KMS-11 (cell line): ENCODE data around the gene MISP.

Source experiments
- H2AFZ ChIP-seq: fragments of 200-600 bp; sonication (generic); 2 replicates; pipeline ENCODE4 v1.6.1; 2016; ENCODE audit warnings: antibody characterized with exemption, mixed run types, low read depth
- H3K27ac ChIP-seq: fragments of 200-600 bp; sonication (generic); 2 replicates; pipeline ENCODE4 v1.6.1; 2016; ENCODE audit warnings: mild to moderate bottlenecking, mixed run types
- H3K27me3 ChIP-seq: fragments of 200-600 bp; sonication (generic); 2 replicates; pipeline ENCODE4 v1.6.1; 2017; ENCODE audit warnings: mild to moderate bottlenecking, low read depth, mixed run types, moderate library complexity; ENCODE audit not compliant: insufficient read depth
- H3K36me3 ChIP-seq: fragments of 200-600 bp; sonication (generic); 2 replicates; pipeline ENCODE4 v1.6.1; 2017; ENCODE audit warnings: mild to moderate bottlenecking, mixed run types; ENCODE audit not compliant: insufficient read depth
- H3K4me1 ChIP-seq: fragments of 200-600 bp; sonication (generic); 2 replicates; pipeline ENCODE4 v1.6.1; 2016; ENCODE audit warnings: mild to moderate bottlenecking, low read depth, mixed run types; ENCODE audit not compliant: poor library complexity, severe bottlenecking
- H3K4me2 ChIP-seq: fragments of 200-600 bp; sonication (generic); 2 replicates; pipeline ENCODE4 v1.7.0; 2016; ENCODE audit warnings: mild to moderate bottlenecking, mixed run types
- H3K4me3 ChIP-seq: fragments of 200-600 bp; sonication (generic); IDR thresholded peaks from 2 replicates; pipeline ENCODE4 v1.6.1; 2017; ENCODE audit warnings: low read depth, low read length, mixed read lengths; ENCODE audit not compliant: insufficient read depth
- H3K79me2 ChIP-seq: fragments of 200-600 bp; sonication (generic); 2 replicates; pipeline ENCODE4 v1.6.1; 2016; ENCODE audit warnings: low read depth, mixed run types; ENCODE audit not compliant: insufficient read depth
- H3K9ac ChIP-seq: fragments of 200-600 bp; sonication (generic); 2 replicates; pipeline ENCODE4 v1.6.1; 2016; ENCODE audit warnings: mild to moderate bottlenecking, mixed run types
- H4K20me1 ChIP-seq: fragments of 200-600 bp; sonication (generic); 2 replicates; pipeline ENCODE4 v1.6.1; 2016; ENCODE audit warnings: mild to moderate bottlenecking, mixed run types; ENCODE audit not compliant: insufficient read depth
- CTCF ChIP-seq: fragments of 200-600 bp; sonication (generic); conservative IDR thresholded peaks from 2 replicates; pipeline ENCODE4 v1.6.1; 2017; ENCODE audit warnings: low read depth, mild to moderate bottlenecking, antibody characterized with exemption, low read length, moderate library complexity, mixed read lengths

MISP gene

GRCh38 chr19:812049-812746 lies 61.3 kb downstream of the MISP start:
- Histone ChIP-seq H3K27ac (no peak overlapping the region), H3K4me2 (no peak overlapping the region), H3K4me3 (no peak overlapping the region), H3K79me2 (peaks cover 19% of the 10 kb centered on the region; the same call in 1 of the 2 replicates), H4K20me1 (peaks cover 6% of the 10 kb centered on the region; the same call in 1 of the 2 replicates), H3K4me1 (no peaks in the 10 kb centered on the region), H2AFZ (no peak overlapping the region), H3K27me3 (no peaks in the 10 kb centered on the region), H3K9ac (no peak overlapping the region), H3K36me3 (peaks cover 23% of the 10 kb centered on the region)
- TF ChIP-seq CTCF, result no peak

DNA sequence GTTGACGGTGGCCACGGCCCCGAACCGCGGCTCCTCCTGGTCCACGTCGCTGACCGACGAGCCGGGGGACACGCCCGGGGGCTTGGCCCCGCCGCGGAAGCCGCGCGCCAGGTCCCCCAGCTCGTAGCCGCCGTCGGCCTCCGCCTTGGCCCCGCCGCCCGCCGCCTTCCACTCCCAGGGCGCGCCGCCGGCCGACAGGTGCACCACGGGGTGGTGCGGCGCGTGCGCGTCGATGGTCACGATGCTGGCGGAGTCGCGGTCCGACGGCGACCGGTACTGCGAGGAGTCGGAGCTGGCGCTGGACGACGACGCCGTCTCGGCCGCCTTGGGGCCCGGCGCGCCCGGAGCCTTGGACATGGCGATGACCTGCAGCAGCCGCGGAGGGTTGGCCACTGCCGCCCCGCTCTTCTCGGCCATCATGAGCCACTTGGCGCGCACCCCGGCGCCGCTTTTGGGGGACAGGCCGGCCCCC lies 61.9 kb downstream of the MISP start:
- no peak overlapping the region for H2AFZ ChIP-seq
- H4K20me1 ChIP-seq, result peaks cover 3% of the 10 kb centered on the region; the same call in 1 of the 2 replicates
- no peak overlapping the region for H3K27ac ChIP-seq
- H3K4me3 ChIP-seq, result no peak overlapping the region
- H3K4me1 ChIP-seq, result no peaks in the 10 kb centered on the region
- no peak overlapping the region for H3K4me2 ChIP-seq
- no peaks in the 10 kb centered on the region for H3K27me3 ChIP-seq
- H3K9ac ChIP-seq, result no peak overlapping the region
- no peak for TF ChIP-seq CTCF
- H3K79me2 ChIP-seq, result peaks cover 14% of the 10 kb centered on the region; the same call in 1 of the 2 replicates
- H3K36me3 ChIP-seq, result peaks cover 19% of the 10 kb centered on the region

GRCh38 chr19:813219-814151 lies 62.6 kb downstream of the MISP start:
- peaks cover 16% of the 10 kb centered on the region for H3K36me3 ChIP-seq
- TF ChIP-seq CTCF, result no peak
- no peak overlapping the region for H3K9ac ChIP-seq
- H3K4me3 ChIP-seq, result no peak overlapping the region
- no peaks in the 10 kb centered on the region for H3K27me3 ChIP-seq
- no peak overlapping the region for H2AFZ ChIP-seq
- no peaks in the 10 kb centered on the region for H3K4me1 ChIP-seq
- H3K79me2 ChIP-seq, result peaks cover 8% of the 10 kb centered on the region; the same call in 1 of the 2 replicates
- H3K4me2 ChIP-seq, result no peak overlapping the region
- H3K27ac ChIP-seq, result no peak overlapping the region
- H4K20me1 ChIP-seq, result no peaks in the 10 kb centered on the region
